Activated naive CD4-positive, alpha-beta T cell treated with Interleukin-2 at 50 U/mL for 16 hours (primary cell): ENCODE measurements around the gene CCDC38.
"Not testable (repeated sequence)": the region's sequence is repeated elsewhere in the genome, so short reads cannot be mapped to it uniquely, and the experiment has no call there.

Source experiments
- DNase-seq: peaks from one replicate; pipeline ENCODE4 v3.0.0-alpha.2; 2020

CCDC38 gene

GRCh38 chr12:95942524-95943329, at the start of gene CCDC38:
TSS of gene CCDC38 (minus strand) at chr12:95942614. CDS start at chr12:95936509, 6,105 bp downstream.
- peak; percentile 85 for DNase-seq

DNA sequence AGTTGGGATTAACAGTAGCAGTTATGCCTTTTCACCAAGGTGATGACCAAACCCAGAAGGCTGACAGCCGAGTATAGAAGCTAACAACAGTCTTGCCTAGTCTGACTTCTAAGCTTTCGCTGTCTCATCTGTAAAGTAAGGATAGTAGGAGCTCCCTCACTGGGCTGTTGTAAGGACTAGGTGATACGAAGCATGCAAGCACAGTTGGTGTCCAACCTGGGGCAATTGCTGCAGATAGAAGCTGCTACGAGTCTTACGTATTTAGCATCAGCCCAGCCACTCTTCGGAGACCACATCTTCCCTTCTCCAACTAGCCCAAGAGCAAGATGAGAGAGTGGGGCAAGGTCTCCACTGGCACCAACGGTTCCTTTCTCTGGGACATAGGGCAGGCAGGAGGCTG, 47.7 kb upstream of the CCDC38 start:
- no peak for DNase-seq

DNA sequence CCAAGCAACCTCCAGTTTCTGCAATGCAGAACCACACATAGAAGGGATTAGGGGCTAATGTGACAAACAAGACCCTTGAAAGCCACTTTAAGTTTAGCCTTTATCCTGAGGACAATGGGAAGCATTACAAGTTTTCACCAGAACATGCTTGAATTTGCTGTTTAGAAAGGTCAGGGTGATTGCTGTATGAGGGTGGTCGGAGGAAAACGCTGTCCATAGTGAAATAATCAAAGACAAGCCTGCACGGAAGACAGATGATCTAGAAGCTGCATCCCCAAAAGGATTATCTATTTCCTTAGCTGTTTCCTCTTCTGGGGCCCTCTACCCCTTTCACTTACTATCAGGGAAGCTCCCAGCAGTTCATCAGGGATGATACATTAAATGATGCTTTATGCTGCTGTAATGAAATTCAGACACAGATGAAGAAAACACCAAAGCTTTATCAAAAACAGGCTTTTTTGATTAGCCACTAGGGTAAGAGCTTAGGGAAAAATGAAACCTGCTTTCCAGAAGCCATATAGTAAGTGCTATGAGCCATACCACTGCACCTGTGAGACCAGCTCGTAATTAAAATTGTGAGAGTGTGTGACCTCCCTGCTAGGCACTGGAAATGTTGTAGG, 47.2 kb upstream of the CCDC38 start:
- no peak for DNase-seq

DNA sequence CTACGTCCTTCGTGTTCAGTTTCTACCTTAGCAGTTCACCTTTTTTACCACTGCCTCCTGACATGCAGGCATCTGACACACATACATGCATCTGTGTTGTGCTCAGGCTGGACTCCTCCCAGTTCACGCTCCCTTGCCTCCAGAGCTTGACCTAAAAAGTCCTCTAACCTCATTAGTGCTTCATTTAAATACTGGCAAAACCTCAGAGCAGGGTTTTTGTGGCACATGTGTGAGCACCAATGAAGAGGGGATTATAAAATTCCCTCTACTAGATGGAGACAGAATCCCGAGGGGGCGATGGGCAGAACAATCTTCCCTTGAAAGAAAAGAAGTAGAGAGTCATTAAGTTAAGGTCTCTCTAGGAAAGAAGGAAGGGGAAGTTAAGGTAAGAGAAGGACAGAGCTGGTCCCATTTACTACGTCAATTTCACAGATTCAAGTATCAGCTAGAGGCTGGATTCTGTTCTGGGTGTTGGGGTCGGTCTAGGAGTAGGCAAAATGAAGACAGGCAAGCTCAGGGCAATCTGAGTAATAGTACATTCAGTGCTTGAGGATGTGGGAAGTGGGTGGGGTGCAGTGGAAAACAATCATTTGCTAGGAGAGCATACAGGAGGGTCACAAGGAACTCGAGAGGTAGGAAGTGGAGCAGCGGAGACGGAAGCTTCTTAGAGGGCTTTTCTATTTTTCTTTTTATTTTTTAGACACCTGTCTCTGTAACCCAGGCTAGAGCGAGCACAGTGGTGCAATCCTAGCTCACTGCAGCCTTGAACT, 46.3 kb upstream of the CCDC38 start:
- no peak for DNase-seq

GRCh38 chr12:95986635-95987570, 44.5 kb upstream of the CCDC38 start:
- no peak for DNase-seq

- no peak for DNase-seq
Observed at GRCh38 chr12:95984682-95985081, 42.3 kb upstream of the CCDC38 start.

- no peak for DNase-seq
Observed at GRCh38 chr12:95982602-95983001, 40.2 kb upstream of the CCDC38 start.

DNA sequence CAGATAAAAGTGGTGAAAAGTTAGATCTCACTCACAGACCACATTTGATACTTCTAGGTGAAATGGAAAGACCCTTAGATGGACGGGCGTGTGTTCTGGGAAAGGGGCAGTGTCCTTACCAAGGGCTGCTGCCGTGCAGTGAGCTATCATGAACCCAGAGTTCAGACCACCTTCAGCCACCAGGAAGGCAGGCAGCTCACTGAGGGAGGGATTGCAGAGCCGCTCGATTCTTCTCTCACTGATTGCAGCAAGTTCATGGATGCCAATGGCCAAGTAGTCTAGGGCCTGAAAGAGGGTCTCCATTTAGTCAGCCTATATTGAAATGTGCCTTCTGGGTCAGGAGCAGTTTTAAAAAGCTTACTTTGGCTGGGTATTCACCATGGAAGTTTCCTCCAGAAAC, 38.0 kb upstream of the CCDC38 start:
- DNase-seq = no peak

DNA sequence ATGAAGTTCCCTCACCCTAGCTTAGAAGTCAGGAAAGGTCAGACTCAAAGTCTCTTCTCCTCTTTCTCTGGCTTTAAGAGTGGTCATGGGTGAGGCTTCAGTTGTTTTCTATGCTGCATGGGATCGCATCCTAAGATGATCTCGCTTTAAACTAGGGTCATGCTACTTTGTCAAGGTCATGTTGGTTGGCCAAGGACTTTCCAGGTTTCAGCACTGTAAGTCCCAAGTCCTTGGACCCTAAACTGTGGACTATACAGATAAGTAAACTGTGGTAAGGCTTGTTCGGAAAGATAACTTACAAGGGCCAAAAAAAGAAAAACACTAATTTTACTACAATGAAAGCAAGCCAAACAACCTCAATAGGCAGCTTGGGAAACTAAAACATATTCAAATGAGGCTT, 36.4 kb upstream of the CCDC38 start:
- DNase-seq = no peak

DNA sequence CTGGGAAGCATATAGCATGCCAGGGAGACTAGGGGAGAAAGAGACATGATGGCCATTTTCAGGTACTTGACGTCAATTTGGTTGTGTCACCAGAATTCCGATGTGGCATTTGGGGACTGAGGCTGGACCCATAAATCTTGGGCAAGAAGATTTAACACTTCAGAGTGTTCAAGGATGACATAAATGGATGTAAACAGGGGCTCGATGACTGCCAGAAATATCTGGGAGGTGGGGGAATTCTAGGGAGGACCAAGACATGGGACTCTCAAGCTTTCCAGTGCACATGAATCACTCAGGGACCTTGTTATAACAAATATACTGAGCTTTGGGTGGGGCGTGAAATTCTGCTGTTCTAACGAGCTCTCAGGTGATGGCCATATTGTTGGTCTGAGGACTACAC, 35.9 kb upstream of the CCDC38 start:
- no peak for DNase-seq

- no peak for DNase-seq
Observed at GRCh38 chr12:95977764-95978305, 35.4 kb upstream of the CCDC38 start.

GRCh38 chr12:95976416-95976832, 34.0 kb upstream of the CCDC38 start:
- no peak for DNase-seq

GRCh38 chr12:95975491-95975890, 33.1 kb upstream of the CCDC38 start:
- DNase-seq = no peak

GRCh38 chr12:95974358-95974757, 31.9 kb upstream of the CCDC38 start:
- no peak for DNase-seq

GRCh38 chr12:95972832-95973456, 30.5 kb upstream of the CCDC38 start:
- DNase-seq = no peak

- no peak for DNase-seq
Observed at GRCh38 chr12:95970905-95971304, 28.5 kb upstream of the CCDC38 start.

DNA sequence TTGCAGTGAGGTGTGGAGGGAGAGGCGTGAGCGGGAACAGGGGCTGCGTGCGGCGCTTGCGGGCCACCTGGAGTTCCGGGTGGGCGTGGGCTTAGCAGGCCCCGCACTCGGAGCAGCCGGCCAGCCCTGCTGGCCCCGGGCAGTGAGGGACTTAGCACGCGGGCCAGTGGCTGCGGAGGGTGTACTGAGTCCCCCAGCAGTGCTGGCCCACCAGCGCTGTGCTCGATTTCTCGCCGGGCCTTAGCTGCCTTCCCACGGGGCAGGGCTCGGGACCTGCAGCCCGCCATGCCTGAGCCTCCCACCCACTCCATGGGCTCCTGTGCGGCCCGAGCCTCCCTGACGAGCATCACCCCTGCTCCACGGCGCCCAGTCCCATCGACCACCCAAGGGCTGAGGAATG, 26.7 kb upstream of the CCDC38 start:
- DNase-seq = not testable (repeated sequence)

DNA sequence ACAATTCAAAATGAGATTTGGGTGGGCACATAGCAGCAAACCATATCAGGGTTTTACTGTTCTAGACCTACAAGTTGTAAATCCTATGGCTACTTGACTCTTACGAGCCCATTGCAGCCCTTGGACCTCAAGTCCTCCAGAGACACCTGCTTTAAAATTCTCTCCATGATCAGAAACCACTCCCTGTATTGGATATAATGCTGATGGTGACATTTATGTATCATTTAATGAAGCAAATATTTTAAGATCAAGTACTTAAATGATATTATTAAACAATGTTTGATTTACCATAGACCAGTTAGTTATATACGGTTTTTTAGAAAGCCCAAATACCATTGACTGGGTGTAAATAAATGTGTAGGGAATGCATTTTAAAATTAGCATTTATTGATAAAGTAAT, 24.9 kb upstream of the CCDC38 start:
- no peak for DNase-seq

GRCh38 chr12:95966287-95966870, 24.0 kb upstream of the CCDC38 start:
- no peak for DNase-seq

DNA sequence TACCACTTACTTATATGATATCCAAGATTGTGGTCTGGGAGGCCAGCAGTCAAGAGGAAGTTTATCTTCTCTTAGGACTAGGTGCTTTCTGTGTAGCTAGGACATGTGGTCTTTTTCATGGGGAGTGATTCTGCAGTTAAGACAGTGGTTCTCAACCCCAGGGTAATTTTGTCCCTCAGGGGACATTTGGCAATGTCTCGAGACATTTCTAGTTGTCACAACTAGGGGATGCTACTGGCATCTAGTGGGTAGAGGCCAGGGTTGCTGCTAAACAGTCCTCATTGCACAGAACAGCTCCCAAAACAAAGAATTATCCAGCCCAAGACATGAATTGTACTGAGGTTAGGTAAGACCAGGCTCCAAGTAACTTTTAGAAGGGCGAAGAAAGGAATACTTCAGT, 20.7 kb upstream of the CCDC38 start:
- DNase-seq = no peak

- no peak for DNase-seq
Observed at GRCh38 chr12:95962222-95962621, 19.8 kb upstream of the CCDC38 start.
